Measurements from ENCODE around the gene FAM117A. TPM values are rescaled to one million over a fixed set of nuclear protein-coding genes. Genes with fewer than 3 reads are reported as not detected.

The FAM117A gene
- total and polyA plus RNA-seq, 10 of the 15 experiments (the other 5 are each of a cell fraction or from before 2014, with no cell fraction given), result 2.1 to 29.6 (median 20.0) TPM

DNA sequence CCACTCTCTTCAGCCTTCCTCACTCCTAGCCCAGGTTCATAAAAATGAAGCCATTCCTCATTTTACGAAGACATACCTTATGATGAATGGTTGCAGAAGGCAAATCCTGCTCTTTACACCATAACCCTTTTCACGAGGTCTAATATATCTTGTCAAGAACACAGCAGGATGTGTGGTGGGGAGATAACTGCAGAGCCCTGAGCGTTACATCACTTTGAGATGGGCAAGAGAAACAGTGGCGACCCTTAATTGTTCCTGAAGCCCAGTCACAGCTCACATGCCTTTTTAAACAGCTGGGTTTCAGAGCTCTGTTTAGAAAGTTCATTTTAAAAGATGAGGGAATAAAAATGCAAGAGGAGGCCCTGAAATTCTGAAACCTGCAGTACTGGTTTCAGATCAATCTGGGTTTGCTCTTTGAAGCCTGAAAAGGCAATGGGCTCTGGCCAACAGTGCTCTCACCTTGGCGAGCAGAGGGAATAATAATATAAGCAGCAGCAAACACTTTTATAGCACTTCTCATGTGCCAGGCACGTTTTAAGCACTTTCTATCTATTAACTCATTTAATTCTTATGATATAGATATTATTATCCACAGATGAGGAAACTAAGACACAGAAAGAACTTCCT, 2.9 kb downstream of the FAM117A start:
- no peaks in the 10 kb centered on the region for H3K27me3 ChIP-seq (replicated peaks in 1 of 2; ENCODE audit: control insufficient read depth in 2 of 2, insufficient read depth in 2 of 2, low read length in 1 of 2)
- no peak overlapping the region for H3K27ac ChIP-seq (ENCODE audit: control insufficient read depth, insufficient read depth)
- H3K79me2 ChIP-seq (ENCODE audit: control insufficient read depth, insufficient read depth, low read length), result peaks cover 21% of the 10 kb centered on the region
- H4K20me1 ChIP-seq (ENCODE audit: control insufficient read depth, insufficient read depth), result no peaks in the 10 kb centered on the region; the same call in 1 of the 2 replicates
- ChIA-PET SMC1A (ENCODE audit: uncharacterized antibody, unreplicated experiment) (interaction anchor here (0.6 to 12.5 kb wide), 8 partner anchors 11 to 1348 kb away, joined by 3 to 128 read pairs (median 3); no protein-coding TSS in a partner anchor), RAD21 (ENCODE audit: unreplicated experiment) (interaction anchor here (0.8 to 4.3 kb wide), 3 partner anchors 13 to 33 kb away, joined by 3 to 37 read pairs (median 23); no protein-coding TSS in a partner anchor), POLR2A (interaction anchor here (0.7 to 8.5 kb wide), 6 partner anchors 11 to 53 kb away, joined by 3 to 116 read pairs (median 4); partner anchors contain the start of gene SLC35B1), CTCF (interaction anchor here (0.6 to 4.2 kb wide), 6 partner anchors 9 to 53 kb away, joined by 3 to 36 read pairs (median 4); partner anchors contain the start of gene SLC35B1)
- no peak overlapping the region for H2AFZ ChIP-seq (ENCODE audit: control insufficient read depth, low read depth, low read length)
- 0 out of 2 replicates have a peak overlapping the region, but pooled peaks have one; percentile 4 for H3K4me3 ChIP-seq
- ATAC-seq, result no peak
- DNase-seq (ENCODE audit: low read depth, low spot score), result no peak
- intact Hi-C loops (cut with micrococcal nuclease; ENCODE audit: unreplicated experiment), result loop anchor here (5.0 kb wide), 1 partner anchor 54 kb away; the partner anchor contains the start of gene SLC35B1
- peaks cover 0 to 6% of the 10 kb centered on the region in 2 experiments; a peak in 1 of 4 replicates for H3K36me3 ChIP-seq (ENCODE audit: control insufficient read depth in 2 of 2, insufficient read depth in 2 of 2, low read length in 1 of 2)
- no peak overlapping the region for H3K9ac ChIP-seq (ENCODE audit: control insufficient read depth, insufficient read depth, low read length)
- no peak for FAIRE-seq
- in situ Hi-C loops (cut with MboI), result no loop called here
- BruUV-seq (replicated peaks), result no TSS peak
- peaks cover 18% of the 10 kb centered on the region for H3K4me1 ChIP-seq (ENCODE audit: control insufficient read depth, insufficient read depth, low read length)
- H3K4me2 ChIP-seq (ENCODE audit: control insufficient read depth, insufficient read depth), result peak overlapping the region; percentile 91
- no peaks in the 10 kb centered on the region for H3K9me3 ChIP-seq (replicated peaks; ENCODE audit: control insufficient read depth, insufficient read depth, low read length)
- TF ChIP-seq HCFC1 (IDR thresholded peaks at IDR 0.05; ENCODE audit: low read length), result no peak
- no peak for TF ChIP-seq KAT2A (conservative IDR thresholded peaks at IDR 0.05; ENCODE audit: control insufficient read depth, low read depth, low read length)
- TF ChIP-seq SMC3 (IDR thresholded peaks at IDR 0.05; ENCODE audit: borderline replicate concordance, low read length), result no peak
- no peak for TF ChIP-seq ZBED1 (IDR thresholded peaks at IDR 0.05; ENCODE audit: borderline replicate concordance)
- TF ChIP-seq ZNF217 (IDR thresholded peaks at IDR 0.05), result no peak
- no peak for TF ChIP-seq FOXM1 (IDR thresholded peaks at IDR 0.05; ENCODE audit: low read depth, low read length)
- TF ChIP-seq HDAC2 (IDR thresholded peaks at IDR 0.05), result no peak
- no peak for TF ChIP-seq CREM (IDR thresholded peaks at IDR 0.05; ENCODE audit: low read depth)
- 33% methylated on average over 6 of the region's 6 CpGs for WGBS (ENCODE audit: insufficient coverage, insufficient replicate concordance, low lambda C conversion rate, missing lambda C conversion rate)

Measured in GM12878 (cell line).